HL-60 (cell line): Measurements from ENCODE around the gene NSUN2.

Source experiments
- DNase-seq, 2 experiments: peaks; one replicate each; pipeline ENCODE4 v3.0.0-alpha.2; 2010 to 2020; ENCODE audit warnings: low read depth in 1 of 2, low spot score in 1 of 2
- H3K27ac ChIP-seq: fragments of 250-450 bp; sonication (Bioruptor Pico); replicated peaks from 2 replicates; pipeline ENCODE4 v1.5.1; 2020; ENCODE audit warnings: mild to moderate bottlenecking, moderate library complexity
- H3K27me3 ChIP-seq: fragments of 250-450 bp; sonication (Bioruptor Pico); 2 replicates; pipeline ENCODE4 v1.5.1; 2021; ENCODE audit warnings: mild to moderate bottlenecking, moderate library complexity; ENCODE audit not compliant: insufficient read depth, poor library complexity, severe bottlenecking
- H3K4me3 ChIP-seq: replicated peaks from 2 replicates; pipeline ENCODE4 v1.5.1; 2011; ENCODE audit warnings: mild to moderate bottlenecking, control low read depth, low read length; ENCODE audit not compliant: insufficient read depth
- CTCF ChIP-seq: IDR thresholded peaks from one replicate; pipeline ENCODE4 v1.5.1; 2011; ENCODE audit warnings: low read length, control low read depth, inconsistent platforms; ENCODE audit not compliant: insufficient read depth
- GABPA ChIP-seq: IDR thresholded peaks from 2 replicates; pipeline ENCODE4 v1.6.1; 2012; ENCODE audit warnings: low read depth
- POLR2AphosphoS5 ChIP-seq: IDR thresholded peaks from 2 replicates; pipeline ENCODE4 v1.6.1; 2012; ENCODE audit warnings: low read depth
- REST ChIP-seq: IDR thresholded peaks from 2 replicates; pipeline ENCODE4 v1.6.1; 2012; ENCODE audit warnings: low read depth; ENCODE audit not compliant: insufficient replicate concordance
- SPI1 ChIP-seq: IDR thresholded peaks from 2 replicates; pipeline ENCODE4 v1.6.1; 2012; ENCODE audit warnings: low read depth, mild to moderate bottlenecking, borderline replicate concordance

The NSUN2 gene

GRCh38 chr5:6595405-6595804 is 37.4 kb downstream of the NSUN2 start:
- Histone ChIP-seq H3K27me3 (no peaks in the 10 kb centered on the region), H3K4me3 (no peak overlapping the region), H3K27ac (no peak overlapping the region)
- no peak for DNase-seq
- TF ChIP-seq REST (no peak), SPI1 (no peak), POLR2AphosphoS5 (no peak), CTCF (no peak)

- DNase-seq = no peak
- Histone ChIP-seq H3K27ac (no peak overlapping the region), H3K4me3 (no peak overlapping the region), H3K27me3 (no peaks in the 10 kb centered on the region)
- TF ChIP-seq REST (no peak), SPI1 (no peak), POLR2AphosphoS5 (no peak)
Observed at GRCh38 chr5:6594066-6594465, 38.8 kb downstream of the NSUN2 start.

- DNase-seq = no peak
- Histone ChIP-seq H3K4me3 (no peak overlapping the region), H3K27ac (no peak overlapping the region), H3K27me3 (no peaks in the 10 kb centered on the region)
- TF ChIP-seq SPI1 (no peak), REST (no peak), POLR2AphosphoS5 (no peak), CTCF (no peak), GABPA (no peak)
Observed at GRCh38 chr5:6593148-6594016, 39.5 kb downstream of the NSUN2 start.
